Urothelium cell line (cell line): Measurements from ENCODE around the gene CDHR5.
"Not testable (repeated sequence)": the region's sequence is repeated elsewhere in the genome, so short reads cannot be mapped to it uniquely, and the experiment has no call there.

Source experiments
- DNase-seq: peaks from one replicate; pipeline ENCODE4 v3.0.0; 2011; ENCODE audit warnings: low spot score, mixed read lengths
- FAIRE-seq: peaks from 2 replicates; lab custom pipeline; 2011; peaks lifted over from hg19 to GRCh38; lab: Jason Lieb, UNC

The CDHR5 gene, protein sequence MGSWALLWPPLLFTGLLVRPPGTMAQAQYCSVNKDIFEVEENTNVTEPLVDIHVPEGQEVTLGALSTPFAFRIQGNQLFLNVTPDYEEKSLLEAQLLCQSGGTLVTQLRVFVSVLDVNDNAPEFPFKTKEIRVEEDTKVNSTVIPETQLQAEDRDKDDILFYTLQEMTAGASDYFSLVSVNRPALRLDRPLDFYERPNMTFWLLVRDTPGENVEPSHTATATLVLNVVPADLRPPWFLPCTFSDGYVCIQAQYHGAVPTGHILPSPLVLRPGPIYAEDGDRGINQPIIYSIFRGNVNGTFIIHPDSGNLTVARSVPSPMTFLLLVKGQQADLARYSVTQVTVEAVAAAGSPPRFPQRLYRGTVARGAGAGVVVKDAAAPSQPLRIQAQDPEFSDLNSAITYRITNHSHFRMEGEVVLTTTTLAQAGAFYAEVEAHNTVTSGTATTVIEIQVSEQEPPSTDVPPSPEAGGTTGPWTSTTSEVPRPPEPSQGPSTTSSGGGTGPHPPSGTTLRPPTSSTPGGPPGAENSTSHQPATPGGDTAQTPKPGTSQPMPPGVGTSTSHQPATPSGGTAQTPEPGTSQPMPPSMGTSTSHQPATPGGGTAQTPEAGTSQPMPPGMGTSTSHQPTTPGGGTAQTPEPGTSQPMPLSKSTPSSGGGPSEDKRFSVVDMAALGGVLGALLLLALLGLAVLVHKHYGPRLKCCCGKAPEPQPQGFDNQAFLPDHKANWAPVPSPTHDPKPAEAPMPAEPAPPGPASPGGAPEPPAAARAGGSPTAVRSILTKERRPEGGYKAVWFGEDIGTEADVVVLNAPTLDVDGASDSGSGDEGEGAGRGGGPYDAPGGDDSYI

DNA sequence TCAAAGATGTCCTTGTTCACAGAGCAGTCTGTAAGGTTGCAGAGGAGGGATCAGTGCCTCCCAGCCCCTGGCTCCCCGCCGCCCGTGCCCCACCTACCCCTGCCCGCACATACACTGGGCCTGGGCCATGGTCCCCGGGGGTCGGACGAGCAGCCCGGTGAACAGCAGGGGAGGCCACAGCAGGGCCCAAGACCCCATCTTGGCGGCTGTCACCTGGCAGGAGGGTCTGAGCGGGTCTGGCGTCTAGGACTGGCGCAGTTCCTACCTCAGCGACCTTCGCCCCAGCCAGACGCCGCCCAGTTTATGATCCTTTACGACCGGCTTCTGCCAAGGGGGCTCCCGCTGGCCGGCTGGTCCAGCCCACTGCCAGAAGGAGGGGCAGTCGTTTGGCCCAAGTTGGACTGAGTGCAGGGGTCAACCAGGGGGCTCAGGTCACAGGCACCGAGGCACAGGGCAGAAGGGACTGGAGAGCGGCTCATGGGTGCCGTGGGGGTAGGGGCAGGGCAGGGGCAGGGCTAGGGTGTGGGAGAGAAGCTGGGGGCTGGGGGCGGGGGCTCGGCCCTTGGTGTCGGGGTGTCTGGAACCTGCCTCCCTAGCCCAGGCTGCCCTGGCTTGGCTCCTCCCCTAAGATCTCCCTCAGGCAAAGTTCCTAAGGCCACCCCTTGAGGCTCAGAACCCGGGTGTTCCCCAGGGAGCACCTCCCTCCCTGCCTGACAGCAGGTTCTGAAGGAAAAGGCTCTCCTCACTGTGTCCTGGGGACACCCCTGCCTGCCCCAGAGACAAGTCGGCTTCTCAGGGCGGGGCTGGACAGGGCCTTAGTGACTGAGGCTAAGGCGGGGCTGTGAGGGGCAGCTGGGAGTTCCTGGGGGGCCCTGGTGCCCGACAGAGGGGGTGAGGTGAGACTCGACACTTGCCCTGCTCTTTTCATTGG lies at the start of gene CDHR5:
Gene CDHR5, minus strand, starts transcription at position 251 of the 931 bp plus-strand sequence. Its CDS starts 53 bp downstream, at position 198.
- FAIRE-seq: no peak

DNA sequence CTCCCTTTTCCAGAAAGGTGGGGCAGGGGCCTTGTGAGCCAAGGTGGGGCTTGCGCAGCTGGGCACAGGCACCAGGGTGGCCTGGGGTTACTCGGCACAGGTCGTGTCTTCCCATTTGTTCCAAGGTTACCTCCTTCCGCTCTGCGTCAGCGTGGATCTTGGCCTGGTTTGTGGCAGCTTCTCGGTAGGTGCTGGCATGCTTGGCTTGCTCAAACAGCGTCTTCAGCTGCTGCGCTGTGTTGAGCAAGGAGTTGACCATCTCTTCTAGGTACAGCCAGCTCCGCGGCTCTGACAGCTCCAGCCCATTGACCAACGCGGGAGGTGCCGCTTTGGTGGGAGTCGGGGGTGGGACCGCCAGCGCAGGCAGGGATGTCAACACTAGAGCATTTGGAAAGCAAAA lies 49.7 kb upstream of the CDHR5 start:
- FAIRE-seq (no peak), DNase-seq (no peak)

More for the DNA sequence above, at the start of gene CDHR5:
- DNase-seq: no peak

DNA sequence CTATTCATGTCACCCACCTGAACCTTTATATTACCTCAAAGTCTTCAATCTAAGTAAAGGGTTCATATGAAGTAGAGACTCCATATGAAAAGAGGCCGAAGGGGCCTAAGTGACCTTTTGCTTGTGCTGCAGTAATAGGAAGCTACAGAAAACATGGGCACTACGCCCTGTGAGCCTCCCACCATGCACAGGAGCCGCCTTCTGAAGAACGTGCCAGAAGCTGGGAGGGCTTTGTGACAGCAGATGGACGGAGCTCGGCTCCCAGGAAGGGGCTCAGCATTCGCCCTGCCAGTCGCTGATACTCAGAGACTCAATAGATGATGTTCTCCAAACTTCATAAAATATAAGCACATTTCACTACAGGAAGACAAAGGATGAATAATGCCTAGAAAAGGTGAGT lies 49.1 kb upstream of the CDHR5 start:
- FAIRE-seq (no peak), DNase-seq (no peak)

DNA sequence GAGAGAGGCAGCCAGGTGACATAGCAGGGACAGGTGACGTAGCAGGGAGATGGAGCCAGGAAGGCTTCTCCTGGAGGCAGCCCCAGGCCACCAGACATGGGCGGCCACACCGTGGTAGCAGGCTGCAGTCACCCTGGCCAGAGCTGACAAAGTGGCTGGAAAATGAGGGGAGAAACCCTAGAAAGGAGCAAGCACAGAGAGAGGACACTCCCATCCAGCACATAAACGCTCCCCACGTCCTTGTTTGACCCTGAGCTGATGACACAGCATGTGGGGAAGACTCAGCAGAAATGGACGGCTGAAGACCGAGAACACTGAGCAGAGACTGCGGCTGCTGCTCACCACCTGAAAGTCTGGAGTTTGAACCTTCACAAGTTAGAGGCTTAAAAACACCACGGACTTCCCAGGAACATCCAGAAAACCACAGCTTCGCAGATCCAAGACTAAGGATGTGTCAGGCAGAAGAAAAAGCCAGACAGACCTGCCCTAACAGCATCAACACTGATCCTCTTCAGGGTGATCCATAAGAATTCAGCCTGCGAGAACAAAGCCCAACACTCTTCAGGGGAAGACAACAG lies 41.0 kb upstream of the CDHR5 start:
- no peak for DNase-seq
- FAIRE-seq: no peak

DNA sequence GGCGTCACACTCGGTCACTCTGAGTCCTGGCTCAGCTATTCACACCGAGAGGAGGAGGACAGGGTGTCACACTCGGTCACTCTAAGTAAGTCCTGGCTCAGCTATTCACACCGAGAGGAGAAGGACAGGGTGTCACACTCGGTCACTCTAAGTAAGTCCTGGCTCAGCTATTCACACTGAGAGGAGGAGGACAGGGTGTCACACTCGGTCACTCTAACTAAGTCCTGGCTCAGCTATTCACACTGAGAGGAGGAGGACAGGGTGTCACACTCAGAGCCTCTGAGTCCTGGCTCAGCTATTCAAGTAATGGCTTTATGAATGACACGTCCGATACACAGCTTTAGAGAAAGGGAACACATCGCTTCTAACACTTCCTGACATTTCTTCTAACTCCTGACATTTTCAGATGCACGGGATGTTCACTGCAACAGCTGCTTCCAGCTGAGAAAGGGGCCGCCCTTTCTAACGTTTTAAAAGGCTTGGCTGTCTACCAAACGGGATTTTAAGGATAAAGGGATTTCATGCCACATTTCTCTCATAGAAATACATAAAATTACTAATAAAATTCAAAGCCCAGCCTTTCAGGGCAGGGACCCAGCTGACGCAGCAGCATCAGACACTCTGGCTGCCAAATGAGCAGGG lies 40.4 kb upstream of the CDHR5 start:
- no peak for FAIRE-seq

DNA sequence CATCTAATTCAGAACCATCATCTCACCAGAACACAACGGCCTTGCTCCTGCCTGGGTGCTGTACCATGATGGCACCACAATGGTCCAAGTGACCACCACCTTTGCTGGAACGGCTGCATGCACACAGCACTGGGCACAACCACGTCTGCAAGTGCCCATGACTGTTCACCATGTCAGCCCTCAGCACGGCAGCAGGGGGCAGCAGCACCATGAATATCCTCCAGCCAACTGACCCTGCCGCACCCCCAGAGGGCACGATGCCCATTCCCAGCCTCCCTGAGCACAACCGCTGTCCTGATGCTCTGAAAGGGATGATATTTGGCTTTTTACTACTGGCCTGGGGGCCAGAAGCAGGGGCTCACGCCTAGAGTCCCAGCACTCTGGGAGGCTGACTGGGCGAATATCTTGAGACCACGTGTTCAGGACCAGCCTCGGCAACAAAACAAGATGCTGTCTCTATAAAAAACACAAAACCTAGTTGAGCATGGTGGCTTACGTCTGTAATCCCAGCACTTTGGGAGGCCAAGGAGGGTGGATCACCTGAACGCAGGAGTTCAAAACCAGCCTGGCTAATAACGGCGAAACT lies 38.0 kb upstream of the CDHR5 start:
- DNase-seq: peak; percentile 65
- FAIRE-seq: peak; percentile 13

More for the DNA sequence above, 40.4 kb upstream of the CDHR5 start:
- DNase-seq: no peak

DNA sequence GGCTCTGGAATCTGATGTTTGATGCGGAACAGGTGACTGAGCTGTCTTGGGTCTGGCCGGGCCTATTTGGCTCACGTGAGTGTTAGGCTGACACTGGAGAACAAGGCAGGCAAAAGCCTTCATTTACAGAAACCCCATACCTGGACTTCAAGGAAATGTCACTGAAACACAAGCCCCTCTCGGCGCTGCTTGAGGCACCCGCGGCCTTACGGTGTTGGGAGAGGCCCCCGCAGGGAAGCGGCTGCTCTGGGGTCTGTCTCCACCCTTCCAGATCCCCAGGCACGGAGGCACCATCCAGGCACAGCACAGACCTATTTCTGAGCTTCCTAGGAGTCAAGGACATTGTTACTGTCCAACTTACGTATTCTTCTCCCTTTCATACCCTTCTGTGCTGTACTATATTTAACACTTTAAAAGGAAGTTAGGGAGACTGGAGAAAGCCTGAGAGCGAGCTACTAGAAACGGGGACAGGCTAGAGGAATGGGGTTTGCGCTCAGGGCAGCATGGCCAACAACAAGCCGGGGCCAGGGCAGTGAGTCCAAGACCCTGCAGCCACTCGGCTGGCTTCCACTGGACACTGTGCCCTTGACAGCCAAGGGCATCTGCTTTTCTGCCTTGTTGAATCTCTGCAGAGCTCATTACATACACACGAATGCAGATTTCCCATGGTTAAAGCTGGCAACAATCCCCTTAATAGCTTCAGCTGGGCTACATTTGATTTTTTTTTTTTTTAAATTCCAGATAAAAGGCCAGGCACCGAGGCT lies 36.1 kb upstream of the CDHR5 start:
- DNase-seq: no peak
- no peak for FAIRE-seq

DNA sequence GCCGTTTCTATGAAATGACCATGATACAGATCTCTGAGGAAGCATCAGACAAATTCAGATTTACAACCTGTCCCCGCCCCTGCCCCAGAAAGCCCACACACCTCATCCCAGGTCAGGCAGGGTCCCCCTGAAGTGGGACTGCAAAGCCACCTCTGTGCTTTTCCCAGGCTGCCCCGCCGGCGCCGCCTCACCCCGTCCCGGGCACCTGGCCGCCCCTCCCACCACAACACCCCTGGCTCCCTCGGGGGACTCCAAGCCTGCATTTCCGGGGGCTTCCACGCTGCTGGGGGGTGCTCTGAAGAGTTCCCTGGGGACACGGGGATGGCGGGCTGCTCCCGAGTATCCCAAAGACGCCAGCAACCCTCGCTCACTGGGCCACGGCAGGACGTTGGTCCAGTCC lies 35.5 kb upstream of the CDHR5 start:
- FAIRE-seq (no peak), DNase-seq (no peak)

DNA sequence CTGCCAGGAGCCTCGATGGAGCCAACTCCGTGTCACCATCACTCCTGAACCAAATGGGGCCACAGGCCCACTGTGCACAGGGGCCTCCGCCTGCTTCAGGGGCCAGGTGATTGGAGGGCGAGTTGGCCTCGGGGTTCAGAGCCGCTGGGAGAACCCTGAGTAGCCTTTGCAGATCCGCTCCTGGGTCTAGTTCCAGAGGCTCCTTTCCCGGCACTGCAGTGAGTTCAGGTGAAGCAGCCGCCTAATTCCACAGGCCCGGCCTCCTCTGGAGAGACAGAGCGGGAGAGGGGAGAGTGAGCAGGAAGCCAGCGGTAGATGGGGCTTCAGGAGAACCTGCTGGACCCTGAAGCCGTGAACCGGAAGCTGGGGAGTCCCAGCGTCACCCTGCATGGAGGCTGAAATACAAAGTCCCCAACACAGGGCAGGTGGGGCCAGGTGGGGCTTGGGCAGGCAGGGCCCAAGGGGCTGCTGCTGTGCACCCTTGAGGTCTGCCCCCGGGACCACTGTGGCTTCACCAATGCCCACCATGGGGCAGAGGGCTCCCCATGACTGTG lies 34.9 kb upstream of the CDHR5 start:
- DNase-seq (no peak), FAIRE-seq (no peak)

DNA sequence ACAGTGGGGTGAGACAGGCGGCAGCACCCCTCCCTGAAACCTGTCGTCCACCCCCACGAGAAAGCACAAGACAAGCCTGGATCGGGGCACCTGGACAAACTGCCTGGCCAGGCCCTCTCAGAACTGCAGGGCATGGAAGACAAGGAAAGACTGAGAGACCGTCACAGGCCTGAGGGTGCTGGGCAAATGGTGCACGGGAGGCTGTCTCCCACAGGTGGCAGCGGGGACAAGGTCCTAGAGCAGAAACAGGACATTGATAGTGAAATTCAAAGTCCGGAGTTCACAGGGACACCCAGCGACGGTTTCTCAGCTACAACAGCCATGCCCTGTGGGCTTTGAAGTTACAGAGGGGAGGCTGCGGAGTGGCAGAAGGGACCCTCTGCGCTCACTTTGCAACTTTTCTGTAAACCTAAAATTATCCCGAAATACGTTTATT lies 33.0 kb upstream of the CDHR5 start:
- FAIRE-seq (no peak), DNase-seq (no peak)

DNA sequence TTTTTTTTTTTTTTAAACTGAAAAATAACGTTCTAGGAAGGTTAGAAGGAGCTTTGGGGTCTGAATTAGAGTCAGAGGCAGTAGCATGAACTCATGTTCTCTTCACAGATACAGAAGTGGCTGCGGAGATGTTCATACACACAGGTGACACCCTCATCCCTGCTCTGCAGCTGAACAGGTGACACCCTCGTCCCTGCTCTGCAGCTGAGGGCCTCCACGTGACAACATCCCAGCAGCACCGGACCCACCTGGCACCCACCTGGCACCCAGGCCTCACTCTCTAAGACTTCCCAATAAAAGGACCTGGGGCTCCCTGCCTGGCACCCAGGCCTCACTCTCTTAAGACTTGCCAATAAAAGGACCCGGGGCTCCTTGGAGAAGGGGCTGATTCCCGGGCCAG lies 32.1 kb upstream of the CDHR5 start:
- FAIRE-seq (no peak), DNase-seq (no peak)

DNA sequence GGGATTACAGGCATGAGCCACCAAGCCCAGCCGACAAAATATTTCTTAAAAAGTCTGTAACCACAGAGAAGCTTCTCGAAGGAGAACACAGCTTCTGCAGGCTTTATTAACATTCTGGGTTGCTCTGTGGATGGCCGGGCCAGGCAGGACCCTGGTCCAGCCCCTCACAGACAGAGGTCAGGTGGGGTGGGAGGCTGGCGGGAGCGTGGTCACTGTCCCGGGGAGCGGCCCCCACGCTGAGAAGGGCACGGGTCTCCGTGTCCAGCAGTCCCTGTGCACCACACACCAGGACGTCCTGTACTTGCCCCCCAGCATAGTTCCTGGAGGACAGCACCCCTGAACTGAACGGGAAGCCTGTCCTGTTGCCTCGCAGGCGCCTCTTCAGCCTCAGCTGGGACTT lies 31.7 kb upstream of the CDHR5 start:
- DNase-seq (no peak), FAIRE-seq (no peak)

DNA sequence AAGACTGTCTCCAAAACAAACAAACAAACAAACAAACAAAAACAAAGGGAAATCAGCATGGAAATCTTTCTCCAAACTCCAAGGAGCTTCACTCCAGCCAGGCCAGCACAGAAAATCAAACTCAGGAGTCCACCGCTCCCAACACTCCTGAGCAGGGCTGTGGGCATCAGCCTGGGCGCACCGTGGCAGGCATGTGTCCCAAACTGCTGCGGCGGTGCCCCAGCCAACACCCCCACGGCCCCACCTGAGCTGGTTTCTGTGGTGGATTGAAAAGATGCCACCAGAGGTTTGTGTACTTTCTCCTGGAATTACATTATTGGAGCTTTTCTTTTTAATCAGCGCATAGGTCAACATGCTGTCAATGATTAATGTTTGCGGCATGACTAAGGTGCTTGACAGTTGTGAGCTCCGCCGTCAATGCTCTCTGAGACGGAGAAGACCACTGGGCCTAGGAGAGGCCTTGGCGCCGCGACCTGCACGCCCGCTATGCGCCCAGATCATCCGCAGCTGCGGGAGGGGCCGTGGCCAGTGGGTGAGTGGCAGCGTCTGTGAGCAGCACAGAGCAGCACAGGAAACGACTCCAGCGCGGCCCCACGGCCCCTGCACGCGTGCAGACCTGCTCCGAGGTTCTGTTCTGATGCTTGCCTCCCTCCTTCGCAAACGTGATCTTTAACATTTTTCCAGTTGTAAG lies 30.4 kb upstream of the CDHR5 start:
- FAIRE-seq: no peak
- DNase-seq: no peak

DNA sequence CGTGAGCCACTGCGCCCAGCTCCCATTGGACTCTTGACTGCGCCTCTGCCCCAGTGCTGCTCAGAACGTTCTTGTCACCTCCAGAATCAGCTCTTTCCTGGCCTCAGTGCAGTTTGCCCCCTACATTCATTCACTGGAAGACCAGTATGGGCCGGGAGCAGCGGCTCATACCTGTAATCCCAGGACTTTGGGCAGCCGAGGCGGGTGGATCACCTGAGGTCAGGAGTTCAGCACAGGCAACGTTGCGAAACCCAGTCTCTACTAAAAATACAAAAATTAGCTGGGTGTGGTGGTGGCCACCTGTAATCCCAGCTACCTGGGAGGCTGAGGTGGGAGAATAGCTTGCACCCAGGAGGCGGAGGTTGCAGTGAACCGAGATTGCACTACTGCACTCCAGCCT lies 29.7 kb upstream of the CDHR5 start:
- not testable (repeated sequence) for FAIRE-seq, DNase-seq

DNA sequence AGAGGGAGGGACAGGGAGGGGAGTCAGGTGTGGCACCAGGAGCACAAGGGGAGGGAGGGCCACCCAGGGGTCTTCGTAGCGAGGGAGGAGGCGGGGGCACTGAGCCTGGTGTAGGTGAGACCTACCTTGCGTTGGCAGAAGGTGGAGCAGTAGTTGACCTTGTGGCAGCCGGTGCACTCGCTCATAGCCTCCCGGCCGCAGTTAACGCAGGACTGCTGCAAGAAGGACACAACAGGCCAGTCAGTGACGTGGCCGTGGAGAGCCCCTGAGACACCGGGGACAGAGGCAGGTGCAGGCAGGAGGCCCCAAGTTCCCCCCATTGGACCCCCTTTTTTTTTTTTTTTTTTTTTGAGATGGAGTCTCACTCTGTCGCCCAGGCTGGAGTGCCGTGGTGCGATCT lies 29.1 kb upstream of the CDHR5 start:
- FAIRE-seq (no peak), DNase-seq (no peak)

DNA sequence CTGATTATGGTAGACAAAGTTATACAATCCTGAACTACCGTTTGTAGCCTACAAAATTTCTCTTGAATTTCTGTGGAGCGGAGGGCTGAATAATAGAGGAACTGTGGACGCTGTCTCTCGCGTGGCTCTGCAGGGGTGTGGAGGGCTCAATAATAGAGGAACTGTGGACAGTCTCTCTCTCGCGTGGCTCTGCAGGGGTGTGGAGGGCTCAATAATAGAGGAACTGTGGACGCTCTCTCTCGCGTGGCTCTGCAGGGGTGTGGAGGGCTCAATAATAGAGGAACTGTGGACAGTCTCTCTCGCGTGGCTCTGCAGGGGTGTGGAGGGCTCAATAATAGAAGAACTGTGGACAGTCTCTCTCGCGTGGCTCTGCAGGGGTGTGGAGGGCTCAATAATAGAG lies 28.4 kb upstream of the CDHR5 start:
- not testable (repeated sequence) for FAIRE-seq

DNA sequence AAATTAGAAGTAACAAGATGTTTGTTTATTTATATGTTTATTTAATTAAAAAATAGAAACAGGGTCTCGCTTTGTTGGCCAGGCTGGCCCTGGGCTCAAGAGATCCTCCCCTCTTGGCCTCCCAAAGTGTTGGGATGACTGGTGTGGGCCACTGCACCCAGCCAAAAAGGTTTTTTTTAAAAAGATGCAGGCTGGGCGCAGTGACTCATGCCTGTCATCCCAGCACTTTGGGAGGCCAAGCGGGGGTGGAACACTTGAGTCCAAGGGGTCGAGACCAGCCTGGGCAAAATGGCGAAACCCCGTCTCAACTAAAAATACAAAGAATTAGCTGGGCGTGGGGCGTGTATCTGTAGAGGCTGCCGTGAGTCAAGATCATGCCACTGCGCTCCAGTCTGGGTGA lies 25.7 kb upstream of the CDHR5 start:
- DNase-seq: no peak
- no peak for FAIRE-seq

More for the DNA sequence above, 28.4 kb upstream of the CDHR5 start:
- not testable (repeated sequence) for DNase-seq

DNA sequence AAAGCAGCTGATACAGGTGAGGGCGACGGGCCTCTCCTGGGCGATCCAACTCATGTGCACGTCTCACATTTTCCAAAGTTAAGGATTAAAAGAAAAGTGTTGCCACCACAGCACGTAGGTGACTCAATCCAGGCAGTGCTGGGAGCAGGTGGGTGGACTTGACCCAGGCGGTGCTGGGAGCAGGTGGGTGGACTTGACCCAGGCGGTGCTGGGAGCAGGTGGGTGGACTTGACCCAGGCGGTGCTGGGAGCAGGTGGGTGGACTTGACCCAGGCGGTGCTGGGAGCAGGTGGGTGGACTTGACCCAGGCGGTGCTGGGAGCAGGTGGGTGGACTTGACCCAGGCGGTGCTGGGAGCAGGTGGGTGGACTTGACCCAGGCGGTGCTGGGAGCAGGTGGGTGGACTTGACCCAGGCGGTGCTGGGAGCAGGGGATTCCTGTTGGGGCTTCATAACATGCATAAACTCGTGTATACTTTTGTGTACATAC lies 23.0 kb upstream of the CDHR5 start:
- DNase-seq, FAIRE-seq: not testable (repeated sequence)
